NK-92 (cell line): ENCODE data around the gene GNG11.

Experiments
- DNase-seq: peaks from one replicate; lab custom pipeline; 2025; ENCODE audit not compliant: unreplicated experiment; lab: John Stamatoyannopoulos, UW

Gene GNG11

DNA sequence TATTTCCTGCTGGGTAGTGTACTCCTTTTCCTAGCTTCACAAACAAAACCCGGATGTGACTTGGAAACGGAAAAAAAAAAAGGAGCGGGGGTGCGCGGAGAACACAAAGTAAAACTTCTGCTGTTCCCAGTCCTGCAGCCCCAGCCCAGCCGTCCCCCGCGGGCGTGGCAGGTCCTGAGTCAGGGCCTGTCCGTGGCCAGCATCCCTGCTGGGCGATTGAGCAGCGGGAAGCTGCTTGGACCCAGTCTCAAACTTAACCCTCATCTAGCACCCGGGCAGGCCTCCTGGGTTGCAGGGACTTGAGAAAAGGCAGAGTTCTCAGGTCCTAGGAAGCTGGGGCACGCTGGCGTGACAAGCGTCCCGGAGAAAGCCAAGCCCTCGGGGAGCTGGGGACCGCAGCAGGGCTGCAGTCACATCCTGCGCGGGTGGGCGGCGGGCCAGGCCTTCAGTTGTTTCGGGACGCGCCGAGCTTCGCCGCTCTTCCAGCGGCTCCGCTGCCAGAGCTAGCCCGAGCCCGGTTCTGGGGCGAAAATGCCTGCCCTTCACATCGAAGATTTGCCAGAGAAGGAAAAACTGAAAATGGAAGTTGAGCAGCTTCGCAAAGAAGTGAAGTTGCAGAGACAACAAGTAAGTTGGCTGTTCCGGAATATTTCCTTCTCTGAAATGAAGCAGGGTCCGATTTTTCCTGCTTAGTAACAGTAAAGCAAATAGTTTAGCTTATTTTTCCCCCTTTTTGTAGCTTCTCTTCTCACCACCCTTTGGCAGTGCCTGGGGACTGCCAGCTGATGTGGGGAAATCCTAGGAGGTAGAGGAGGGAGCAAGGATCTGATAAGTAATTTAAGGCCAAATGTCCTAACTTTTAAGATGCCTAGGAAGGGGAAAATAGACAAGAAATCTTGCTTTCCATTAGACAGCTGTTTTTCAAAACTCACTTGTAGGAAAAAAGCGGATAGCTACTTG is at the start of gene GNG11:
GNG11 (plus strand) TSS at position 129 of the 960 bp plus-strand sequence; CDS start at position 532, 403 bp downstream.
- no peak for DNase-seq

DNA sequence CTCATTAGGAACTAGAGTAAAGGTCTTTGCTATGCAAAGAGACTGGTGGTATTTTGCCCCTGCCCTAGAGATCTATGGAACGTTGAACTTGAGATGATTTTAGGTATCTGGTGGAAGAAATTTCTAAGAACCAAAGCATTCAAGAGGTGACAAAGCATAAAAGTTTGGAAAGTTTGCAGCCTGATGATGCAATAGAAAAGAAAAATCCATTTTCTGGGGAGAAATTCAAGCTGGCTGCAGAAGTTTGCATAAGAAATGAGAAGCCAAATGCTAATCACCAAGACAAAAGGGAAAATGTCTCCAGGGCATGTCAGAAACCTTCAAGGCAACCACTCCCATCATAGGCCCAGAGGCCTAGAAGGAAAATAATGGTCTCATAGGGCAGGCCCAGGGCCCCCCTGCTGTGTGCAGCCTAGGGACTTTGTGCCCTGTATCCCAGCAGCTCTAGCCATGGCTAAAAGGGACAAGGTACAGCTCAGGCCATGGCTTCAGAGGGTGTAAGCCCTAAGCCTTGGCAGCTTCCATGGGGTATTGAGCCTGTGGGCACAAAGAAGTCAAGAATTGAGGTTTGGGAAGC is 47.4 kb upstream of the GNG11 start:
- no peak for DNase-seq

- DNase-seq = no peak
These were observed 43.8 kb upstream of the GNG11 start for GRCh38 chr7:93877742-93878141.

DNA sequence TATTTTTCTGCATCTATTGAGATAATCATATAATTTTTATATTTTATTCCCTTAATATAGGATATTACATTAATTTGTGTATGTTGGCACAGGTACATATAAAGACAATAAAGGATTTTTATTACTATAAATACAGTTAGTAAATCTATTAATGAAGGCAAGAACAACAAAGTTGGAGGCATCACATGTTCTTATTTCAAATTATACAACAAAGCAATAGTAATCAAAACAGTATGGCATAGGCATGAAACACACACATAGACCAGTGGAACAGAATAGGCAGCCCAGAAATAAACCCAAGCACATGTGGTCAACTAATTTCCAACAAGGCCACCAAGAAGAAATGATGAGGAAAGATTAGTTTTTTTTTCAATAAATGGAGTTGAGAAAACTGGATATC is 42.2 kb upstream of the GNG11 start:
- no peak for DNase-seq

GRCh38 chr7:93882468-93882867 is 39.1 kb upstream of the GNG11 start:
- no peak for DNase-seq

- DNase-seq = no peak
These were observed 38.2 kb upstream of the GNG11 start for GRCh38 chr7:93883078-93883916.

DNA sequence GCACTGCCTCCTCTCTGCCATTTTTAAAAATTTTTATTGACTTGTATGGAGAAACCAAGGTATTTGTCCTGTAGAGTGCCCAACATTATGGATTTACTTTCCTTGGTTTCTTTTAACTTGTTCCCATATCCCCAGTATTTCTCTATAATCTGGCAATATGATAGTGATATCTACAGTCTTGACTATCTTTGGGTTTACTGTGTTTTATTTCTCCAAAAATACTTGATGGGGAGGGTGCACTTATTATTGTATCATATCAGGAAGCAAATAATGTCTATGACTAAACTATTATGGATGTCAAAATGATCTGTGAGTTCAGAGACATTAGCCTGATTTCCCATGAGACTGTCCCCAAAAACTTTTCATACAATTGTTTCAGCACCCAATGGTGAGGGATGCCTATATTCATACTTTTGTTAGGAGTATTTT is 37.6 kb upstream of the GNG11 start:
- DNase-seq = no peak

DNA sequence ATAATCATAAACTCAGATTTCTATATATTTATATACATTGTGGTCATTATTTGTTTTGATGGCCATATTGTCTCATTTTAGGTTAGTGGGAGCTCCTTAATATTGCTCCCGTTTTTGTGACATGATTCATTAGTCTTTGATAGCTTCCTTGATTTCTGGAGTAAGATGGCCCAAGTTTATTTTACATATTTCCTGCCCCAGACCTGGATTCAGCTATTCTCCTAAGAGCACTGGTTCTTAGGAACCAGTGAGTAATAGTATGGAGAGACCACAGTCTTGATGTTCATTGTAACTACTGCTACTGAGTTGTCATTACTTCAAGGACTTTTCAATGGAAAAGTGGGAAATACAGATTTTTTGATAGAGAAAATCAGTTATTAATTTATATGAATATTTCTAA is 37.0 kb upstream of the GNG11 start:
- no peak for DNase-seq

GRCh38 chr7:93889261-93889660 is 32.3 kb upstream of the GNG11 start:
- no peak for DNase-seq

DNA sequence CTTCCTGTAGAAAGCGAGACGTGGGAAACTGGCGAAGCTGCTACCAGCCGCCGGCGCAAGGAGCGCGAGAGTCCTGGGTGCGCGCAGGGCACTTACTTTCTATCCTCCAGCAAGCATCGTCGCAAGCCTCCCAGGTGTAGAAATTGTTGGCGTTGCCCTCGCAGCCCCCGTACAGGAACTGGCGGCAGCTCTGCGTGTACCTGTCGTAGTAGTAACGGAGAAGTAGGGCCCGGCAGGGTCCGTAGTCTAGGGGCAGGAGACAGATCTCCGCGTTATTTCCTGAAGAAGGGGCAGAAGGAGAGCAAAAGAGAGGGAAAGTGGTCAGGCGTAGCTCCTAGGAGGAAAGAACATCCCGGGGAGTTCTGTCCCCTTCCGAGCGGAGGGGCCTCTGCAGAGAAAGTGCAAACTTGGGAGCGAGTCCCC is 31.5 kb upstream of the GNG11 start:
- DNase-seq = no peak

DNA sequence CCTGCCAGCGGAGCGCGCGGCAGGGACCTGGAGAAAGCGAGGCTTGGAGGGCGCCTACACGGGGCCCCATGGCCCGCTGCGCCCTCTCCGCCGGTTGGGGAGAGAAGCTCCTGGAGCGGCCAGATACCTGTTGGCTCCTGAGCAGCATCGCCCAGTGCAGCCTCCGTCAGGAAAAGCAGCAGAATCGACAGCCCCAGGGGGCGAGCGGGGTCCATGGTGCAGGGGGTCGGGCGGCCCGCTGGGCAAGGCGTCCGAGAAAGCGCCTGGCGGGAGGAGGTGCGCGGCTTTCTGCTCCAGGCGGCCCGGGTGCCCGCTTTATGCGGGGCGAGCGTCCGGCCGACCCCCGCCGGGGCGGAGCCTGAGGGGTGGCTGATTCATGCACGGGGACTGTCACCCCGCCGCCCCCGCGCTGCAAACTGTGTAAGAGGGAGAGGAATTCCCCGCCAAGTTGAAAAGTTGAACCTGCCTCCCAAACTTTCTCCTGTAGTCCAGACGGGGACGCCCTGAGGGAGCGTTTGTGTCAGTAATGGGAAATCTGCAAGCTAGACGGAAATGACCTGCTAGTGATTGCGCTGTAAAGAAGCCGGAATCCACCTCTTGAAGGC is 31.0 kb upstream of the GNG11 start, which contains the start of gene TFPI2:
TFPI2 (minus strand) TSS at position 290 of the 605 bp plus-strand sequence; CDS start at position 215, 75 bp downstream.
- DNase-seq = no peak

DNA sequence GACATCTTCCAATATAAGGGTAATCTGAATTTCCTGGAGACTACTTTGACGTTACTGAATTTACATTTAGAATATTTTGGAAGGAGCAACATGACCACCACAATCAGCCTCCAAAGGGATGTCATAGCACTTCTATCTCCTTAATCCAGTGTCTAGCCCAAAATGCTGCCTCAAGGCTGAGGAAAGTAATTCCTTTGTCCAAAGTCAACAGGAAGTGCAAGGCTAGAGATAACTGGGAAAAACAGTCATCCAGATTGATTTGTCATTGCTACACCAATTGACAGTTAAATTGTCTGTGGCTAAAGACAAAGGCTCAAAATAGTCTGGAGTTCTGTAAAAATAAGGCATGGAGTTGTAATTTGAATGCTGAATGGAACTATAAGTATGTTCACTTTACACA is 27.1 kb upstream of the GNG11 start:
- no peak for DNase-seq

- DNase-seq = no peak
These were observed 26.4 kb upstream of the GNG11 start for GRCh38 chr7:93894966-93895640.

DNA sequence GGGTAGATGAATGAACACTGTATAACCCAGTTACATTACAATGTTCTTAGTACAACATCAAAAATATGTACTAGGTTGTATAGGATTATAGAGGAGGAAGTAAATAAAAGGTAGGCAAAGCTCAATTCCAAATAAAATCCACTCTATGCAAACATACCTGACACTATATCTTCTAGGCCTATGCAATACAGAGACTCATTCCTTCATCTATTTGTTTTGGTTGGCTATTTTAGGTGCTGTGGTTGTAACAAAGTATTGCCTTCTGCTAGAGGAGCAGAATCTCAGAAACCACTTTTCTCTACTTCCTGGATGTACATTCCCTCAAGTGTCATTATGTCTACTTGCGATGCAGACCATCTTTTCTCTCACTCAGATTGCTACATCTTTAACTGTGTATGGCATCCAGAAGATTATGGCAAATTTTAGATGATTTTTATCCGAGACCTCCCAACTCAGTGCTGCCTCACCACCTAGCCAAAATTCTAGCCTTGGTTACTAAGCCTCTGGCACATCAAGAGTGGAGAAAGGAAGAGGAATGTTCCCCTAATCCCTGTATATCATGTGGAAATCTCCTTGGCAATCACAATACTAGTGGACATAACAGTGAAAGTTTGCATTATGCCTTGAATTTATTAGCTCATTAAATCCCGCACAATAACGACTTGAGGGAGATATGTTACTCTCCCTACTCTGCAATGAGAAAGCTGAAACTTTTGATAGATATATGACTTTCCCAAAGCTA is 25.5 kb upstream of the GNG11 start:
- DNase-seq = no peak

DNA sequence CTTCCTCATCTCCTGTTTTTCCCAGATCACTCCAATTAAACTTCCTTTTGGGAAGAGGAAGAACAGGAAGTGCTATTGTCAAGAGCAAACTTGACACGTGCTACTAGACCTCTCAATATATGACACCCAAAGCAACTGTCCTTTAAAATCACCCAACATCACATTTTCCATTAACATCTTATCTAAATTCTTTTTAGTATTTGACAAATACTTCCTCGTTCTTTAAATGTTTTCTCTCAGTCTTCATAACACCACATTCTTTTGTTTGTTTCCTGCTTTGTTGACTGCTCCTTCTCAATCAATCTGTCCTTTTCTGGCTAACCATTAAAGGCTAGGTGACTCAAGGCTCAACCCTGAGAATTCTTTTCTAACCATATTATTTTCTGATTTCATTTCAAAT is 23.9 kb upstream of the GNG11 start:
- DNase-seq = no peak

DNA sequence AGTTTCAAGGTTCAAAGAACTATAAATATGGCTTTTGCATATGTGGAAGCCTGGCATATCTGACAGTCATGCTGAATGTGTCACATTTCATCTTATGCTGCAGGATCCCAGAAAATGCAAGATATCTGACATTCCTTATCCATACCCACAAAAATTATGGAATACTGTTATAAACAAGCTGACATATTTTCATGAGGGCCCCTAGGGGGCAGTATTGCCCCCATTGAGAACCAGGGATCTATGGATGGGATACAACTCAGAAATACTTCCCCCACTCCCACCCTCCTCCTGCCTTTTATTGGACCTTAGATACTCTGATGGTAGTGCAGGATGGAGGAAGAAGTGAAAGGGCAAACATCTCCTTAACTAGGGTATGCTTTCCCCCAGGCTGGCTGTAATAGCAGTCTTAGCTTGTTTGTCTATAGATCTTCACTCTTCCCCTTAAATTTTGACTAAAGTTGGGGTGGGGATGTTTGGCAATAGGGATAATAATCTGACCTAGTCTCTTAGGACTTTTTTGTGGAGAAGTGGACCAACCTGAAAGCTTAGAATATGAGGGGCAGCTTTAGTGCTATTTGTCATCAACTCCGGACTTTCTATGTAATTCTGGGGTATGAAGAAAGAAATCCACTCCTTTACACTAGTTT is 18.6 kb upstream of the GNG11 start:
- DNase-seq = no peak

- no peak for DNase-seq
These were observed 15.3 kb upstream of the GNG11 start, which contains the start of gene GNGT1 for GRCh38 chr7:93906267-93906666. Gene GNGT1 (plus strand): TSS chr7:93906567. CDS start chr7:93906747, 180 bp downstream.

DNA sequence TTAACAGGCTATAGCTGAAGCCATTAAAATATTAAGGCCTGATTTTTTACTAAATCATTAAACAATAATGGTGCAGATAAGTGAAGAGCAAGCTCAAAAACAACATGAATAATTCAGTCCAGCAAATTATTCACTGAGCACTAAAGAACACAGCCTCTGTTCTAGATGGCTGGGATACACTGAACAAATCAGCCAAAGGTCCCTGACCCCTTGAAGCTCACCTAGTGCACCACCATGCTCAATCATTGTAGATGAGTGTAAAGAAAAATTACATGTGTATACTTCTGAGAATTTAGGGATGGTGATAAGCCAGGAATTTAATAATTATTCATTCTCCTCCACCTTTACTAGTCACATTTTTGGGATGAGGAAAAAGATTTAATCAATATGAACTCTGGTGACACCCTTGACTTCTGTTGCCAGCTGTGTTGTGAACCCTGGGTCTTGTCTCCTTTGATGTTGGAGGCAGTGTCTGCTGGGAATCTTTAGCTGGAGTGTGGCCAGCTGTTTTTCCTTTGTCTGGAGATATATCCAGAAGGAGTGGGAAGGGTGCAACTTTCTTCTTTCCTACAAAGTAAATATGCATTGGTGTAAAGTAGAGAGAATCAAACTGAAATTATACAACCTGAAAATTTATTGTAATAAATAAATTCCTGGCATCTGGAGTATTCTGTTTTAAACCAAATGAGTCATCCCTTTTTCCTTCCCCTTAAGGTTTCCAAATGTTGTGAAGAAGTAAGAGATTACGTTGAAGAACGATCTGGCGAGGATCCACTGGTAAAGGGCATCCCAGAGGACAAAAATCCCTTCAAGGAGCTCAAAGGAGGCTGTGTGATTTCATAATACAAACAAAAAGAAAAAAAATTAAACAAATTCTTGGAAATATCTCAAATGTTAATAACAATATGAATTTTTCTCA is 11.2 kb upstream of the GNG11 start:
- no peak for DNase-seq
